Bone marrow (tissue), 2 donors: ENCODE measurements around the gene HBA1.
"Not testable (repeated sequence)": the region's sequence is repeated elsewhere in the genome, so short reads cannot be mapped to it uniquely, and the experiment has no call there.

Experiments
- DNase-seq, 2 donors: peaks; one replicate each; lab custom pipeline; 2025; lab: John Stamatoyannopoulos, UW

Gene HBA1

GRCh38 chr16:176477-177382 is at the start of gene HBA1:
HBA1 (plus strand) TSS chr16:176680; CDS start chr16:176717, 37 bp downstream.
- DNase-seq, result not testable (repeated sequence)

GRCh38 chr16:129075-129474 is 47.4 kb upstream of the HBA1 start:
- DNase-seq, result no peak

- DNase-seq, result no peak
These were observed 45.8 kb upstream of the HBA1 start for GRCh38 chr16:130533-131173.

GRCh38 chr16:132120-132519 is 44.4 kb upstream of the HBA1 start:
- no peak for DNase-seq

GRCh38 chr16:133716-134115 is 42.8 kb upstream of the HBA1 start:
- no peak for DNase-seq

GRCh38 chr16:138049-138417 is 38.4 kb upstream of the HBA1 start:
- DNase-seq, result no peak

- no peak for DNase-seq
These were observed 36.2 kb upstream of the HBA1 start for GRCh38 chr16:140175-140857.

GRCh38 chr16:142405-142967 is 34.0 kb upstream of the HBA1 start:
- no peak for DNase-seq

GRCh38 chr16:143047-143446 is 33.4 kb upstream of the HBA1 start:
- DNase-seq, result no peak

- no peak for DNase-seq
These were observed 33.0 kb upstream of the HBA1 start for GRCh38 chr16:143456-143855.

GRCh38 chr16:144797-145252 is 31.7 kb upstream of the HBA1 start:
- DNase-seq, result no peak

GRCh38 chr16:146646-147045 is 29.8 kb upstream of the HBA1 start:
- no peak for DNase-seq

- no peak for DNase-seq
These were observed 27.3 kb upstream of the HBA1 start for GRCh38 chr16:149024-149660.

GRCh38 chr16:152141-153128 is 24.0 kb upstream of the HBA1 start, which contains the start of gene HBZ:
HBZ (plus strand) TSS chr16:152644; CDS start chr16:152910, 266 bp downstream.
- DNase-seq, result no peak

GRCh38 chr16:153129-153521 is 23.4 kb upstream of the HBA1 start:
- DNase-seq, result not testable (repeated sequence)

GRCh38 chr16:153550-154216 is 22.8 kb upstream of the HBA1 start:
- not testable (repeated sequence) for DNase-seq

GRCh38 chr16:154217-155030 is 22.1 kb upstream of the HBA1 start:
- no peak for DNase-seq

- no peak for DNase-seq
These were observed 21.5 kb upstream of the HBA1 start for GRCh38 chr16:155031-155398.
